Superior temporal gyrus (tissue), 1 donor: ENCODE measurements around the gene USP15.

Experiments used
- DNase-seq: peaks from one replicate; pipeline ENCODE4 v3.0.0-alpha.2; 2016; ENCODE audit errors: extremely low spot score

The USP15 gene

DNA sequence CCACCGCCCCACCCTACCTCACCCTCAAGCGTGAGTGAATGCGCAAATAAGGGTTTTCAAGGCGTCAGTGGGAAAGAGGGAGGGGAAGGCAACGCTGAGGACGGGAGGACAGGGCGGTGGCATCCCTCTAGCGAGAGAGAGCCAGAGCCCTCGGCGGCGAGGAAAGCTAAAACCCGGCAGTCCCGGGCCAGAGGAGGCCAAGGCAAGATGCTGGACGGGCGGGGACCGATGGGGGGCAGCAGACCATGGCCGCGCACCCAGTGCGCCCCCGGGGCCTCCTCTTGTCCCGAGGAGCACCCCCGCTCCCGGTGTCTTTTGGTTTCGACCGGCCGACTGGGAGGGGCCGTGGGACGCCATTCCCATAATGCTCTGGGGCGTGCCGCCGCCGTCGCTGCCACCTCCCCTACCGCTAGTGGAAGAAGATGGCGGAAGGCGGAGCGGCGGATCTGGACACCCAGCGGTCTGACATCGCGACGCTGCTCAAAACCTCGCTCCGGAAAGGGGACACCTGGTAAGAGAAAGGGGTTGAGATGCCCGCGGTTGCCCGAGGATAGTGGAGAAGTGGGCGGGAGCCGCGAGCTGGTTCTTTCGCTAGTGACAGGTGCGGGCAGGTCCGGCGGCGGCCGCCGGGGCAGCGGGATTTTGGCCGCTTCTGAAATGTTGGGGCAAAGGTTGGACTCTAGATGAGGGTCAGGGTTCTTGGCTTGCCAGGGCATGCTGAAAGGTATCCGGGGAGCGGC lies at the start of gene USP15:
Gene USP15, plus strand, starts transcription at position 412 of the 740 bp plus-strand sequence. Its CDS starts 11 bp downstream, at position 423.
- DNase-seq: peak; percentile 96

GRCh38 chr12:62210422-62210821 lies 49.8 kb upstream of the USP15 start:
- peak; percentile 66 for DNase-seq

DNA sequence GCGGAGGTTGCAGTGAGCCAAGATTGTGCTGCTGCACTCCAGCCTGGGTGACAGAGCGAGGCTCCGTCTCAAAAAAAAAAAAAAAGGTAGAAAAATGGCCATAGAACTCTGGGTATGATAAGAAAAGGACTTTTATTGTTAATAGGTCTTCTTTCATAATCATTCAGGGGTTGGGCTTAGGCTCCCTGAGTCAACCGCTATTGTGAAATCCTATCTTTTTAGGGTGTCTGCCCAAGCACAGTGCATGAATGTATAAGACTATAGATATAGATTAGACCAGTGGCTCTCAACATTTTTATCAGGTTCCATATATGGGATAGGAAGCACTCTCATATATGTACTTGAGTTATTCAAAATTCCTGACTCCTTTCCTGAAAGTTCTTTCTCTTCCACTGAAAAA lies 48.7 kb upstream of the USP15 start:
- DNase-seq: no peak

- no peak for DNase-seq
Measured at GRCh38 chr12:62214846-62215245, 45.4 kb upstream of the USP15 start.

- DNase-seq: no peak
Measured at GRCh38 chr12:62215506-62215905, 44.7 kb upstream of the USP15 start.

GRCh38 chr12:62217466-62218194 lies 42.6 kb upstream of the USP15 start:
- no peak for DNase-seq

- no peak for DNase-seq
Measured at GRCh38 chr12:62221107-62221506, 39.1 kb upstream of the USP15 start.

GRCh38 chr12:62224601-62225000 lies 35.6 kb upstream of the USP15 start:
- no peak for DNase-seq

GRCh38 chr12:62227091-62227490 lies 33.1 kb upstream of the USP15 start:
- no peak for DNase-seq

DNA sequence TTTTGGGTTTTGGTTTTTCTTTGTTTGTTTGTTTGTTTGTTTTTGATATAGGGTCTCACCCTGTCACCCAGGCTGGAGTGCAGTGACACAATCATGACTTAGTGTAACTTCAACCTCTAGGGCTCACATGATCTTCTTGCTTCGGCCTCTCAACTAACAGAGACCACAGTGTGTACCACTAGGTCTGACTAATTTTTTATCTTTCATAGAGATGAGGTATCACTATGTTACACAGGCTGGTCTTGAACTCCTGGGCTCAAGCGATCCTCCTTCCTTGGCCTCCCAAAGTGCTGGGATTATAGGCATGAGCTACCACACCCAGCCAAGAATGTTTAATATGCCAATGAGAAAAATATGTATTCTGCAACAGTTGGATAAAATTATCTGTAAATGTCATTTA lies 29.6 kb upstream of the USP15 start:
- no peak for DNase-seq

DNA sequence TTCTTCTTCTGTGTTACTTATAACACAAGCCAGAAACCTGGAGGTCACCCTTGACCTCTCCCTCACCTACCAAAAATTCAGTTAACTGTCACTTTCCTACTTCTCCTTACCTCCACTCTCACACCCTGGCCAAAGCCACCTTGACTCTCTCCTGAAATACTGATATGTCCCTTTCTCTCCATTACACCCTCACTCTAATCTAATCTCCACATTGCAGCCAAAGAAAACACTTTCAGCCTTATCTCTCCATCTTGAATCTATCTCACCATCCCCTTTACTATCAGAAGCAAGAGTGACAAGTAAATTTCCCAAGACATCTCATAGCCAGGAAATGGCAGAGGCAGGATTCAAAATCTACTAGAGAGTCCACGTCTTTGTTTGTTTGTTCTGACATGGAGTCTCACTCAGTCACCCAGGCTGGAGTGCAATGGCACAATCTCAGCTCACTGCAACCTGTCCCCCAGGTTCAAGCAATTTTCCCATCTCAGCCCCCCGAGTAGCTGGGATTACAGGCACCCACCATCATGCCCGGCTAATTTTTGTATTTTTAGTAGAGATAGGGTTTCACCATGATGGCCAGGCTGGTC lies 28.0 kb upstream of the USP15 start:
- no peak for DNase-seq

- DNase-seq: no peak
Measured at GRCh38 chr12:62233805-62234204, 26.4 kb upstream of the USP15 start.

- DNase-seq: no peak
Measured at GRCh38 chr12:62239571-62239970, 20.6 kb upstream of the USP15 start.

DNA sequence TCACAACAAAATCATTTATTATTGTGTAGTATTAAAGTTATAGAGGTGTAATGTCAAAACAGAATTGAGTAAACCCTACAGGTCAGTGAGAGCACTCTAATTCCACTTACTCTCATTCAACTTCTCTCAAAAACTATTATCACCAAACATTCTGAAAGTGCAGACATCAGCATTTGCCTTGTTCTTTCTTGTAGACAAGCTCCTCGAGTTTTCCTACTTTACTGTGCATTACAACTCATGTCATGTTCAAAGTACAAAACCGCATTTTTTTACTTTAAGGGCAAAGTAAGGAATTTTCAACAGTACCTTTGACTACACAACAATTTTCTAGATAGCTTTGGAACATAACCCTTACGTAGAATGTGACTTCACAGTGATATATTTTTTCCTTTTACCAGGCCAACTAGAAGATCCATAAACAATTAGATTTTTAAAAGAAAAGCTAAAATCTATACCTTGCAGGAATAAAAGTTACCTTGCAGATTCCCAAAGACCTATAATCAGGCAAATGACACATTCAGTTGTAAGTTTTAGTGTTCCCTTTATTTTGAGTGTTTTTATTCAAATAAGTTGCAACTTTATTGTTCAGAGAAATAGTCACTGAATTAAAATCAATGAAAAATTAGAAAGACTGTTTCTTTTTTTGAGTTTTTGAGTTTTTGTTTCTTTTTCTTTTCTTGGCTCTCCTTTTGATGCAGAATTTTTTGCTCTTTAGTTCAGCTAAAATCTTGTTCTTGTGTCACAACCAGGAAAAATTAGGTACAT lies 12.7 kb upstream of the USP15 start:
- no peak for DNase-seq

DNA sequence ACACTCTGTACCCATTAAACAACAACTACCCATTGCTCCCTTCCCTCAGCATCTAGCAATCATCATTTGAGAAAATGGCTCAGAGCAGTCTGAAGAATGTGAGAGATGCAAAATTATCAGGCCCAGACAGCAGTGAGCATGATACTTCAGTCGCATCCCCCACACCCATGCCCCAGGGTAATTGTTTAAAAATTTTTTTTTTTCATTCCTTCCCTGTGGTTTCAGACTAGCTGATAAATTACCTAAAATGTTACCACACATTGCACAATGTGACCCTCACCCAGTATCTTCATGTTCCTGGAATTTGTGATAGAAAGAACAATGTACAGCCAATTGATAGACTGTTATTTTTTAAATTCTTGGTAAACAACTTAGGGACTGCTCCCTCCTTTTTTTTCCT lies 11.3 kb upstream of the USP15 start:
- no peak for DNase-seq

- DNase-seq: no peak
Measured at GRCh38 chr12:62249419-62249818, 10.8 kb upstream of the USP15 start.

DNA sequence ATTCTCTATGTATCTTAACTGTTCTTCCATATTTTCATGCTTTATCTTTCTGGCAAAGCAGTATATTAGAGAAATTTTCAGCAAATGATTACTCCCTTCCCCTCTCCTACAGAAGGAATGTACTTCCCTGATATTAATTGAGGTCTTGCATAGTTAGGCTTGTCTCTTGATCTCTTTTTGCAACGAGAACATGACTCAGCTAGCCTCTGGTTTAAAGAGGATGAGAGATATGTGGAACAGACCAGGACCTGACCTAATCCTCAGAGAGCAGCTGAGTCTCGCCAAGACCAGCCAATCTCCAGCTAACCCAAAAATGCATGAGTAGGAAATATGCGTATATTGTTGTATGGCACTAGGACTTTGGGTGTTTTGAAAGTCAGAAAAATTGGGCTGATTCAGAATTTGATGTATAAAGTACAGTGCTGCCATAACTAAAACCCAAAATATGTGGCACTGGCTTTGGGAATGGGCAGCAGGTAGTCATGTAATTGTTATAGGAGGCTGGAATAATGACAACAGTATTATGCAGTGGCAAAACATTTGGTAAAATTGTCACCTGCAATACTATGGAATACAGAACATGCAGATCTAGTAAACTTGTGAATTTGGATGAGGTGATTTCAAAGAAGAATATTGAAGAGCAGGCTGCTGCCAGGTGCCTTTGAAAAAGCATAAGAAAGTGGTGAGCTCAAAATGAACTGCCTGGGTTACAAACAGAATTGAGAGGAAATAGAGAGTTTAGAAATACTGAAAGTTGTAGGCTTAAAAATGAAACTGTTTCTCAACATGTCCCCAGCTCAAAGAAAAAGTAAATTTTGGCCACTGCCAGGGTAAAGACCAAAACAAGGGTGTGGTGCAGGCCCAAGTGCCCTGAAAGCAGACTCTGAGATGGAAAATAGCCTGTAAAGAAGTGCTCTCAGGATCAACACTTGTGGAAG lies 9.3 kb upstream of the USP15 start:
- DNase-seq: no peak

DNA sequence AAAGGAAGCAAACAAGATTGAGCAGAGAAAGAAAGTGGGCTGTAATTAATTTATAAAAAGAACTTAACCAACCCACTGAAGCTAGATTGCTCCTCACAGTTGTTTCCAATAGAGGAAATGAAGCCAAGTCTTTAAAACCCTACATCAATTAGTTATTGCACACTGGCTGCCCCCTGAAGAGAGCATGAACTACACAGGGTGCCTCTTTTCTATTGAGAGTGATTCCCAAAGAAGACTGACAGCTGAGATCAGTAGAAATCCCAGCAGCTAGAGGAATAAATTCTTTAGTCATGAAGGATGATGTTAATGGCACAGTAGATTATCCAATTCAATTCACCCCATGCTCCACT lies 8.6 kb upstream of the USP15 start:
- DNase-seq: no peak

- DNase-seq: no peak
Measured at GRCh38 chr12:62252576-62252975, 7.6 kb upstream of the USP15 start.

DNA sequence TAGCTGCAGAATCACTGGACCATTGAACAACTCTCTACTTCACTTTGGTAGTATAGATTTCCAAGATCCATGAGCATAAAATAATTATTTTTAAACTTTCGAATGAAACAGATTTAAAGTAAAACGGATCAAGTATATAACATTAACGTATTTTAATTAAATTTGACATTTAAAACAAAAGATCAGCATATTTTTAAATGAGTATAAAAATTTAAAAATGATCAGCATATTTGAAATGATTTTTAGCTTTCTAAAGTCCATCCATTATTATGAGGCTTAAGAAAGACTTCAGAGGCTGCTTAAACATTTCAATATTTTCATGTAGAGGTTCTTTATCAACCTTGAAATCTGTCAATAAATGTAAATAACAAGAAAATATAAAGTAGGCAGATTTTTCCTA lies 5.2 kb upstream of the USP15 start:
- no peak for DNase-seq

- peak; percentile 26 for DNase-seq
Measured at GRCh38 chr12:62256408-62257096, 3.7 kb upstream of the USP15 start.
